Esophagus squamous epithelium (tissue), 5 donors: ENCODE measurements around the gene IFI27L1. TPM values are rescaled to one million over a fixed set of nuclear protein-coding genes. Genes with fewer than 3 reads are reported as not detected.

Source experiments
- DNase-seq: peaks from one replicate; lab custom pipeline; 2025; lab: John Stamatoyannopoulos, UW
- H3K27ac ChIP-seq, 4 donors: fragments of 200-600 bp; sonication (generic); one replicate each; pipeline ENCODE4 v1.5.1; 2016 to 2019; ENCODE audit warnings: mild to moderate bottlenecking in 1 of 4
- H3K27me3 ChIP-seq, 4 donors: fragments of 200-600 bp; sonication (generic); 1 replicate in 3 of 4; 2 replicates in 1 of 4; pipeline versions ENCODE4 v1.5.1 to v1.6.0; 2017 to 2021; ENCODE audit warnings: antibody characterized with exemption in 1 of 4
- H3K36me3 ChIP-seq, 3 donors: fragments of 200-600 bp; sonication (generic); one replicate each; pipeline ENCODE4 v1.5.1; 2016 to 2019
- H3K4me1 ChIP-seq, 3 donors: fragments of 200-600 bp; sonication (generic); one replicate each; pipeline ENCODE4 v1.5.1; 2017 to 2019
- H3K4me3 ChIP-seq, 4 donors: fragments of 200-600 bp; sonication (generic); 1 replicate in 3 of 4; 2 replicates in 1 of 4; pipeline ENCODE4 v1.5.1; 2016 to 2019; ENCODE audit warnings: mild to moderate bottlenecking in 2 of 4, moderate library complexity in 1 of 4
- H3K9me3 ChIP-seq, 3 donors: fragments of 200-600 bp; sonication (generic); one replicate each; pipeline ENCODE4 v1.5.1; 2016 to 2019
- CTCF ChIP-seq, 6 experiments: fragments of 450-650 bp in 4 of 6; fragments of 200-600 bp in 2 of 6; sonication (generic) in 2 of 6; IDR thresholded peaks; one replicate each; pipeline ENCODE4 v1.5.1; 2016 to 2019; ENCODE audit warnings: antibody characterized with exemption in 6 of 6, mild to moderate bottlenecking in 4 of 6, moderate library complexity in 4 of 6
- POLR2A ChIP-seq, 4 donors: fragments of 450-650 bp; IDR thresholded peaks; one replicate each; pipeline ENCODE4 v1.6.1; 2017; ENCODE audit warnings: antibody characterized with exemption in 4 of 4, mild to moderate bottlenecking in 4 of 4, moderate library complexity in 3 of 4
- WGBS, 2 donors: methylation state at CpG; one replicate each; pipeline ENCODE4 v1.1.5; 2018; 5-methylcytosine and 5-hydroxymethylcytosine counted together
- intact Hi-C: fragments of 100-400 bp; cut with DNase I; formaldehyde crosslinking; loops from one replicate; pipeline ENCODE4 v1.15.0; 2022
- total RNA-seq, 4 donors: library from RNA; depleted of rRNA; stranded (reverse); fragments of >200 nt; gene quantifications; one replicate each; pipeline ENCODE4 v1.1.0, GENCODE V29; 2016
- donor health status: DM: yes; HTN: yes; CAD: no.

Gene IFI27L1
- total RNA-seq, 4 donors from 2014 or later: 1.9 to 12.5 (median 8.6) TPM

- no peak overlapping the region for H3K27ac ChIP-seq
- H3K4me3 ChIP-seq: no peak overlapping the region
- peaks cover 5 to 19% (median 10%) of the 10 kb centered on the region in 3 donors for H3K4me1 ChIP-seq
- TF ChIP-seq CTCF (IDR thresholded peaks at IDR 0.05) (no peak), POLR2A (IDR thresholded peaks at IDR 0.05) (no peak)
- WGBS, 2 donors: 76 to 84% methylated on average over 8 to 9 of the region's 9 CpGs
- H3K36me3 ChIP-seq: peaks cover 0 to 10% (median 0%) of the 10 kb centered on the region in 3 donors
- no peaks in the 10 kb centered on the region for H3K27me3 ChIP-seq
- intact Hi-C loops: no loop called here
- H3K9me3 ChIP-seq: peaks cover 0 to 9% (median under 1%) of the 10 kb centered on the region in 3 donors
- no peak for DNase-seq
Measured at GRCh38 chr14:94124582-94125377, 43.7 kb downstream of the IFI27L1 start.

GRCh38 chr14:94125659-94126418, 44.7 kb downstream of the IFI27L1 start:
- Histone ChIP-seq H3K4me1 (peaks cover 11 to 26% (median 17%) of the 10 kb centered on the region in 3 donors), H3K27ac (no peak overlapping the region), H3K27me3 (no peaks in the 10 kb centered on the region), H3K4me3 (no peak overlapping the region), H3K9me3 (no peaks in the 10 kb centered on the region), H3K36me3 (peaks cover 0 to 10% (median 0%) of the 10 kb centered on the region in 3 donors)
- 85 to 91% methylated on average over 5 to 6 of the region's 6 CpGs for WGBS, 2 donors
- intact Hi-C loops: no loop called here
- TF ChIP-seq CTCF (IDR thresholded peaks at IDR 0.05) (no peak), POLR2A (IDR thresholded peaks at IDR 0.05) (no peak)
- no peak for DNase-seq

- Histone ChIP-seq H3K4me3 (no peak overlapping the region), H3K4me1 (peaks cover 11 to 26% (median 17%) of the 10 kb centered on the region in 3 donors), H3K27ac (no peak overlapping the region), H3K36me3 (peaks cover 0 to 10% (median 0%) of the 10 kb centered on the region in 3 donors), H3K27me3 (no peaks in the 10 kb centered on the region), H3K9me3 (no peaks in the 10 kb centered on the region)
- TF ChIP-seq CTCF (IDR thresholded peaks at IDR 0.05) (no peak), POLR2A (IDR thresholded peaks at IDR 0.05) (no peak)
- intact Hi-C loops: no loop called here
- DNase-seq: no peak
- 81 to 90% methylated on average over 1 of the region's 1 CpG for WGBS, 2 donors
Measured at GRCh38 chr14:94126419-94126677, 45.2 kb downstream of the IFI27L1 start.

- Histone ChIP-seq H3K4me1 (peaks cover 11 to 26% (median 17%) of the 10 kb centered on the region in 3 donors), H3K9me3 (no peaks in the 10 kb centered on the region), H3K36me3 (peaks cover 0 to 10% (median 0%) of the 10 kb centered on the region in 3 donors), H3K4me3 (no peak overlapping the region), H3K27ac (no peak overlapping the region), H3K27me3 (no peaks in the 10 kb centered on the region)
- no peak for DNase-seq
- TF ChIP-seq POLR2A (IDR thresholded peaks at IDR 0.05) (no peak), CTCF (IDR thresholded peaks at IDR 0.05) (no peak)
- intact Hi-C loops: no loop called here
- 79 to 90% methylated on average over 5 of the region's 5 CpGs for WGBS, 2 donors
Measured at GRCh38 chr14:94126800-94127199, 45.7 kb downstream of the IFI27L1 start.

GRCh38 chr14:94127330-94127729, 46.2 kb downstream of the IFI27L1 start:
- no peak for TF ChIP-seq CTCF (IDR thresholded peaks at IDR 0.05)
- TF ChIP-seq POLR2A (IDR thresholded peaks at IDR 0.05): no peak
- H3K27ac ChIP-seq: no peak overlapping the region
- H3K4me1 ChIP-seq: peaks cover 11 to 26% (median 17%) of the 10 kb centered on the region in 3 donors
- 92% methylated on average over 5 to 6 of the region's 6 CpGs for WGBS, 2 donors
- no peak for DNase-seq
- H3K27me3 ChIP-seq: no peaks in the 10 kb centered on the region
- intact Hi-C loops: no loop called here
- peaks cover 0 to 10% (median 0%) of the 10 kb centered on the region in 3 donors for H3K36me3 ChIP-seq
- no peaks in the 10 kb centered on the region for H3K9me3 ChIP-seq
- no peak overlapping the region for H3K4me3 ChIP-seq
